MV-4-11 (cell line): ENCODE results near the gene PRMT1.

Experiments used
- DNase-seq: peaks from one replicate; lab custom pipeline; 2025; lab: John Stamatoyannopoulos, UW

PRMT1 gene

DNA sequence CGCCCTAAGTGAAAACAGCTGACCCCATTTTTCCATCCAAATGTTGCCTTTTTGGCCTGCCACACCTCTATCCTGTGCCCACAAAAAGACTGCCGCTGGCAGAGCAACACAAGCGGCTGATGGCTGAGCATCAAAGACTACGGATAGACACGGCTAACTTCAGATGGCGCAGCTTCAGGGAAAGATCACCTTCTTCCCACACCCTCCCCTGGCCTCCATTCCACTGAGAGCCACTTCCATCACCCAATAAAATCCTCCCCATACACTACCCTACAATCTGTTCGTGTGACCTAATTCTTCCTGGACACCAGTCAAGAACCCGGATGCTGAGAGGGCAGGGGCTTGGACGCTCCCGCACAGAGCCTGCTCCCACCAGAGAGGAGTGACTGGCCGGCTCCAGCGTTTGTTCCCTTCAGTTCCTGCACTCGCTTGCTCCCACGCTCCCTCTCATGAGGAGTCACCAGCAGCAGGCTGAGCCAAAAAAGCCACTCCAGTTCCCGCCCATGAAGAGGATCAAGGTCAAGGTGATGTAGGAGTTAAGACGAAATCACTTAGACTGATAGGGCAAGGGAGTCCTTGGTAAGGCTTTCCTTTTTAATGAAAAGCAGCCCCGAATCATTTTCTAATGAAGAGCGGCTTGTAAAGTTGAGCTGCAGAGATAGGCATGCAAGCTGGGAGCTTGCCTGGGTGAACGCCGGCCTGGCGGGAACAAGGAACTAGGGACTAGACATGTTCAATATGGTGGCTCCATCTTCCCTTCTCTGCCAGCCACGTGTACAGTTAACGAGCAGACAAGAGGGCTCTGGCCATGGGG is 50.4 kb downstream of the PRMT1 start:
- DNase-seq = no peak

DNA sequence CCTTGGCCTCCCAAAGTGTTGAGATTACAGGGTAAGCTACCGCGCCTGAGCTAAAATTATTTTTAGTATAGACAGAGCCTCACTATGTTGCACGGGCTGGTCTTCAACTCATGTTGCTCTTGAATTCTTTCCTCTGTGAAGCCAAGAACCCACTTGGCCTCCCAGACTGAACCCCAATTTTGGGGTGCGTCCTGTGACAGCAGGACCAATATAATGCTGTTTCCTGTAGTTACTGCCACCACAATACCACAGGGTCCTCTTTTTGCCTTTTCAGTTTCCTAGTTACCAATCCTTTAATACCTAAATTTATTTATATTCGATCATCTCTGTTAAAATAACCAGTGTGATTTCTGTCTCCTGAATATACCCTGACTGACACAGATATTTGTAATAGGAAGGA is 53.1 kb downstream of the PRMT1 start:
- peak; percentile 90 for DNase-seq
